PC-3 (cell line): ENCODE results near the gene PODN. TPM values are rescaled to one million over a fixed set of nuclear protein-coding genes. Genes with fewer than 3 reads are reported as not detected.

Experiments used
- ATAC-seq: fragments of 200-7000 bp; cut with Tn5 transposase; 2 replicates; pipeline ENCODE4 v1.9.1; 2020; ENCODE audit warnings: mild to moderate bottlenecking, moderate library complexity
- BruUV-seq: library from RNA; stranded (reverse); fragments of 400-500 nt; replicated peaks from 2 replicates; lab custom pipeline; 2021; lab: Mats Ljungman, UMichigan
- CTCF ChIA-PET: fragments of 300-600 bp; sonication (Branson Sonifier 250); formaldehyde crosslinking; loops from one replicate; lab custom pipeline; 2022; ENCODE audit warnings: antibody characterized with exemption; lab: Charles Lee
- POLR2A ChIA-PET: fragments of 300-600 bp; sonication (Branson Sonifier 250); formaldehyde crosslinking; loops from one replicate; lab custom pipeline; 2022; ENCODE audit warnings: antibody characterized with exemption; ENCODE audit not compliant: unreplicated experiment; lab: Charles Lee
- DNase-seq: peaks from one replicate; pipeline ENCODE4 v3.0.0-alpha.2; 2015
- H2AFZ ChIP-seq: fragments of 300-600 bp; sonication (generic); 2 replicates; pipeline ENCODE4 v1.6.0; 2016; ENCODE audit warnings: antibody characterized with exemption, low read length
- H3F3A ChIP-seq: fragments of 300-600 bp; sonication (generic); one replicate; pipeline ENCODE4 v1.6.0; 2017; ENCODE audit warnings: antibody characterized with exemption, low read length, control low read depth, mild to moderate bottlenecking; ENCODE audit not compliant: unreplicated experiment
- H3K27ac ChIP-seq: fragments of 300-600 bp; sonication (generic); 2 replicates; pipeline ENCODE4 v1.5.1; 2016; ENCODE audit warnings: mild to moderate bottlenecking, low read length
- H3K27me3 ChIP-seq: fragments of 300-600 bp; sonication (generic); 2 replicates; pipeline ENCODE4 v1.6.1; 2016; ENCODE audit warnings: low read length, mixed read lengths
- H3K36me3 ChIP-seq: fragments of 300-600 bp; sonication (generic); 2 replicates; pipeline ENCODE4 v1.6.1; 2016; ENCODE audit warnings: low read depth, mixed run types, low read length, mixed read lengths
- H3K4me1 ChIP-seq: fragments of 300-600 bp; sonication (generic); 2 replicates; pipeline ENCODE4 v1.5.1; 2016; ENCODE audit warnings: low read length; ENCODE audit not compliant: insufficient read depth
- H3K4me2 ChIP-seq: fragments of 300-600 bp; sonication (generic); 2 replicates; pipeline ENCODE4 v1.6.0; 2016; ENCODE audit warnings: low read length
- H3K4me3 ChIP-seq: fragments of 300-600 bp; sonication (generic); 2 replicates; pipeline ENCODE4 v1.5.1; 2016; ENCODE audit warnings: mild to moderate bottlenecking, low read length, mixed read lengths
- H3K79me2 ChIP-seq: fragments of 300-600 bp; sonication (generic); 2 replicates; pipeline ENCODE4 v1.6.1; 2017; ENCODE audit warnings: low read length, mixed read lengths
- H3K9ac ChIP-seq: fragments of 300-600 bp; sonication (generic); 2 replicates; pipeline ENCODE4 v1.6.0; 2016; ENCODE audit warnings: mild to moderate bottlenecking, low read length
- H3K9me2 ChIP-seq: fragments of 300-600 bp; sonication (generic); replicated peaks from 2 replicates; pipeline ENCODE4 v1.6.1; 2016; ENCODE audit warnings: mixed run types, low read length, mixed read lengths
- H3K9me3 ChIP-seq: fragments of 300-600 bp; sonication (generic); 2 replicates; pipeline ENCODE4 v1.6.1; 2016; ENCODE audit warnings: low read length, mixed read lengths
- H4K20me1 ChIP-seq: fragments of 300-600 bp; sonication (generic); 2 replicates; pipeline ENCODE4 v1.6.1; 2016; ENCODE audit warnings: low read length, mixed read lengths
- CTCF ChIP-seq: fragments of 300-600 bp; sonication (generic); conservative IDR thresholded peaks from 2 replicates; pipeline ENCODE4 v1.5.1; 2017; ENCODE audit warnings: antibody characterized with exemption, low read depth, mild to moderate bottlenecking, low read length
- EZH2 ChIP-seq: fragments of 300-600 bp; sonication (generic); IDR thresholded peaks from one replicate; pipeline ENCODE4 v1.6.1; 2017; ENCODE audit warnings: antibody characterized with exemption, mild to moderate bottlenecking, low read length; ENCODE audit not compliant: unreplicated experiment
- EZH2phosphoT487 ChIP-seq: fragments of 300-600 bp; sonication (generic); IDR thresholded peaks from 2 replicates; pipeline ENCODE4 v1.6.1; 2018; ENCODE audit warnings: mild to moderate bottlenecking, antibody characterized with exemption, low read length, borderline replicate concordance
- intact Hi-C: fragments of 100-400 bp; cut with micrococcal nuclease; formaldehyde crosslinking; loops from 2 replicates; pipeline ENCODE4 v1.9.0; 2023
- total RNA-seq: library from RNA; depleted of rRNA; stranded (reverse); fragments of >200 nt; gene quantifications from 2 replicates; pipeline ENCODE4 v1.2.3, GENCODE V29; 2014

The PODN gene
- total RNA-seq, 1 experiment from 2014 or later, result not detected

GRCh38 chr1:53062708-53063591 lies 937 bp downstream of the PODN start:
- H3K9ac ChIP-seq, result no peak overlapping the region
- H4K20me1 ChIP-seq, result no peaks in the 10 kb centered on the region
- DNase-seq (no peak), ATAC-seq (no peak)
- H3K4me3 ChIP-seq, result no peak overlapping the region
- no peak overlapping the region for H2AFZ ChIP-seq
- BruUV-seq, result no TSS peak
- intact Hi-C loops, result no loop called here
- no peak overlapping the region for H3K27ac ChIP-seq
- H3K79me2 ChIP-seq, result no peaks in the 10 kb centered on the region
- POLR2A ChIA-PET, result no interaction called here
- CTCF ChIA-PET, result no interaction called here
- no peaks in the 10 kb centered on the region for H3K9me3 ChIP-seq
- no peaks in the 10 kb centered on the region for H3K4me1 ChIP-seq
- no peaks in the 10 kb centered on the region for H3K27me3 ChIP-seq
- no peaks in the 10 kb centered on the region for H3F3A ChIP-seq
- H3K9me2 ChIP-seq, result no peaks in the 10 kb centered on the region
- no peaks in the 10 kb centered on the region for H3K36me3 ChIP-seq
- TF ChIP-seq CTCF (no peak), EZH2phosphoT487 (no peak)
- H3K4me2 ChIP-seq, result no peak overlapping the region

- H3K9me3 ChIP-seq, result no peaks in the 10 kb centered on the region
- H3K27ac ChIP-seq, result no peak overlapping the region
- no peak for DNase-seq
- POLR2A ChIA-PET, result no interaction called here
- no peaks in the 10 kb centered on the region for H3K4me1 ChIP-seq
- no TSS peak for BruUV-seq
- H3K36me3 ChIP-seq, result no peaks in the 10 kb centered on the region
- H3K9me2 ChIP-seq, result no peaks in the 10 kb centered on the region
- intact Hi-C loops, result no loop called here
- no peaks in the 10 kb centered on the region for H3K27me3 ChIP-seq
- TF ChIP-seq EZH2phosphoT487 (no peak), EZH2 (no peak), CTCF (no peak)
- H3K9ac ChIP-seq, result no peak overlapping the region
- H4K20me1 ChIP-seq, result no peaks in the 10 kb centered on the region
- H2AFZ ChIP-seq, result no peak overlapping the region
- CTCF ChIA-PET, result no interaction called here
- H3K4me2 ChIP-seq, result no peak overlapping the region
- H3K79me2 ChIP-seq, result no peaks in the 10 kb centered on the region
- ATAC-seq, result no peak
- H3F3A ChIP-seq, result no peaks in the 10 kb centered on the region
- H3K4me3 ChIP-seq, result no peak overlapping the region
Measured at GRCh38 chr1:53063744-53064515, 1.9 kb downstream of the PODN start.

GRCh38 chr1:53065391-53065790 lies 3.4 kb downstream of the PODN start:
- CTCF ChIA-PET, result no interaction called here
- H3K9me3 ChIP-seq, result no peaks in the 10 kb centered on the region

More at GRCh38 chr1:53065391-53065790, 3.4 kb downstream of the PODN start:
- DNase-seq (no peak), ATAC-seq (no peak)
- Histone ChIP-seq H4K20me1 (no peaks in the 10 kb centered on the region), H3K9ac (no peak overlapping the region), H3K9me2 (no peaks in the 10 kb centered on the region), H3K79me2 (no peaks in the 10 kb centered on the region), H3K36me3 (no peaks in the 10 kb centered on the region), H3K4me3 (no peak overlapping the region), H3K4me1 (no peaks in the 10 kb centered on the region), H3F3A (no peaks in the 10 kb centered on the region), H3K4me2 (no peak overlapping the region), H3K27ac (no peak overlapping the region), H3K27me3 (no peaks in the 10 kb centered on the region), H2AFZ (no peak overlapping the region)
- no TSS peak for BruUV-seq
- POLR2A ChIA-PET, result no interaction called here
- intact Hi-C loops, result no loop called here
- TF ChIP-seq EZH2phosphoT487 (no peak), CTCF (no peak), EZH2 (no peak)
